IMR-90 (cell line): ENCODE measurements around the gene OR5B21. TPM values are rescaled to one million over a fixed set of nuclear protein-coding genes. Genes with fewer than 3 reads are reported as not detected.

Source experiments
- ATAC-seq: fragments of 200-7000 bp; cut with Tn5 transposase; 2 replicates; pipeline ENCODE4 v1.9.1; 2020; ENCODE audit warnings: low read depth, mild to moderate bottlenecking, moderate library complexity
- BruUV-seq: library from RNA; stranded (reverse); fragments of 400-500 nt; replicated peaks from 2 replicates; lab custom pipeline; 2021; lab: Mats Ljungman, UMichigan
- CTCF ChIA-PET: fragments of 300-600 bp; formaldehyde crosslinking; extraction: SDS; loops from one replicate; lab custom pipeline; 2021; ENCODE audit warnings: antibody characterized with exemption; lab: Yijun Ruan, JAX
- POLR2A ChIA-PET: fragments of 300-600 bp; sonication (Branson Sonifier 250); formaldehyde crosslinking; loops from one replicate; lab custom pipeline; 2022; ENCODE audit warnings: antibody characterized with exemption; ENCODE audit not compliant: unreplicated experiment; lab: Charles Lee
- DNase-seq: peaks from one replicate; pipeline ENCODE4 v3.0.0; 2013
- H2AFZ ChIP-seq: replicated peaks from 2 replicates; pipeline ENCODE3; 2013; ENCODE audit warnings: low read length, mild to moderate bottlenecking; ENCODE audit not compliant: poor library complexity
- H2AK5ac ChIP-seq: 2 replicates; pipeline ENCODE4 v1.6.1; 2013; ENCODE audit warnings: low read depth, low read length, inconsistent platforms
- H2AK9ac ChIP-seq: replicated peaks from 2 replicates; pipeline ENCODE3; 2013; ENCODE audit warnings: mild to moderate bottlenecking, low read depth, low read length, moderate library complexity; ENCODE audit not compliant: poor library complexity
- H2BK120ac ChIP-seq: 2 replicates; pipeline ENCODE4 v1.6.1; 2013; ENCODE audit warnings: low read depth, low read length, inconsistent platforms
- H2BK15ac ChIP-seq: 3 replicates; pipeline ENCODE4 v1.6.1; 2013; ENCODE audit warnings: low read depth, low read length, inconsistent platforms
- H2BK20ac ChIP-seq: 2 replicates; pipeline ENCODE4 v1.6.1; 2013; ENCODE audit warnings: low read depth, mild to moderate bottlenecking, inconsistent platforms, low read length, moderate library complexity
- H2BK5ac ChIP-seq: 2 replicates; pipeline ENCODE4 v1.6.1; 2013; ENCODE audit warnings: mild to moderate bottlenecking, low read depth, low read length, inconsistent platforms; ENCODE audit not compliant: poor library complexity, severe bottlenecking
- H3K14ac ChIP-seq: replicated peaks from 2 replicates; pipeline ENCODE4 v1.6.1; 2013; ENCODE audit warnings: low read depth, low read length, inconsistent platforms
- H3K18ac ChIP-seq: 2 replicates; pipeline ENCODE4 v1.6.1; 2013; ENCODE audit warnings: low read depth, low read length, control low read depth
- H3K23ac ChIP-seq: 2 replicates; pipeline ENCODE4 v1.6.1; 2013; ENCODE audit warnings: low read depth, low read length, inconsistent platforms
- H3K27ac ChIP-seq: 2 replicates; pipeline ENCODE4 v1.5.1; 2013; ENCODE audit warnings: mild to moderate bottlenecking, control low read depth, low read length; ENCODE audit not compliant: insufficient read depth
- H3K27me3 ChIP-seq: 2 replicates; pipeline ENCODE4 v1.6.1; 2013; ENCODE audit warnings: low read length; ENCODE audit not compliant: control insufficient read depth, insufficient read depth
- H3K36me3 ChIP-seq: 2 replicates; pipeline ENCODE4 v1.6.1; 2013; ENCODE audit warnings: low read length, mixed read lengths; ENCODE audit not compliant: control insufficient read depth, insufficient read depth
- H3K4ac ChIP-seq: 2 replicates; pipeline ENCODE4 v1.6.1; 2013; ENCODE audit warnings: low read depth, low read length, inconsistent platforms
- H3K4me1 ChIP-seq: 2 replicates; pipeline ENCODE4 v1.6.1; 2013; ENCODE audit warnings: low read length, mixed read lengths; ENCODE audit not compliant: control insufficient read depth, insufficient read depth
- H3K4me2 ChIP-seq: 2 replicates; pipeline ENCODE4 v1.6.1; 2013; ENCODE audit warnings: low read depth, mild to moderate bottlenecking, control low read depth, low read length, moderate library complexity
- H3K4me3 ChIP-seq: 2 replicates; pipeline ENCODE4 v1.5.1; 2013; ENCODE audit warnings: low read depth, mild to moderate bottlenecking, control low read depth, low read length, moderate library complexity; ENCODE audit not compliant: insufficient read depth
- H3K56ac ChIP-seq: 2 replicates; pipeline ENCODE4 v1.6.1; 2013; ENCODE audit warnings: low read length, inconsistent platforms; ENCODE audit not compliant: insufficient read depth; ENCODE audit errors: extremely low read depth
- H3K79me1 ChIP-seq, 2 experiments: 2 replicates each; pipeline ENCODE4 v1.6.1; 2013; ENCODE audit warnings: low read length in 2 of 2, inconsistent platforms in 1 of 2, low read depth in 1 of 2
- H3K9ac ChIP-seq: 2 replicates; pipeline ENCODE4 v1.6.1; 2013; ENCODE audit warnings: low read depth, low read length, control low read depth
- H3K9me1 ChIP-seq: 2 replicates; pipeline ENCODE4 v1.6.1; 2013; ENCODE audit warnings: low read length, inconsistent platforms; ENCODE audit not compliant: insufficient read depth
- H3K9me3 ChIP-seq: 2 replicates; pipeline ENCODE4 v1.6.1; 2013; ENCODE audit warnings: low read length; ENCODE audit not compliant: control insufficient read depth, insufficient read depth
- H4K20me1 ChIP-seq: 2 replicates; pipeline ENCODE4 v1.6.1; 2013; ENCODE audit warnings: low read length, inconsistent platforms; ENCODE audit not compliant: insufficient read depth
- H4K5ac ChIP-seq: 2 replicates; pipeline ENCODE4 v1.6.1; 2013; ENCODE audit warnings: mild to moderate bottlenecking, low read depth, low read length, control low read depth
- H4K8ac ChIP-seq, 2 experiments: 2 replicates each; pipeline ENCODE4 v1.6.1; 2013; ENCODE audit warnings: low read depth in 2 of 2, low read length in 2 of 2, control low read depth in 1 of 2, inconsistent platforms in 1 of 2
- H4K91ac ChIP-seq: 2 replicates; pipeline ENCODE4 v1.6.1; 2013; ENCODE audit warnings: low read depth, low read length, inconsistent platforms; ENCODE audit not compliant: insufficient read depth
- BHLHE40 ChIP-seq: fragments of 150-350 bp; IDR thresholded peaks from 2 replicates; pipeline ENCODE4 v1.6.1; 2016; ENCODE audit warnings: mild to moderate bottlenecking, low read depth, low read length
- CEBPB ChIP-seq: IDR thresholded peaks from 2 replicates; pipeline ENCODE4 v1.6.1; 2012; ENCODE audit warnings: low read depth, low read length, improper control_type of control experiment
- CHD1 ChIP-seq: IDR thresholded peaks from 2 replicates; pipeline ENCODE4 v1.6.1; 2012; ENCODE audit warnings: low read depth, low read length, improper control_type of control experiment
- CTCF ChIP-seq: conservative IDR thresholded peaks from 2 replicates; pipeline ENCODE4 v1.5.1; 2012; ENCODE audit warnings: mild to moderate bottlenecking, low read depth, low read length, improper control_type of control experiment
- ELK1 ChIP-seq: fragments of 150-350 bp; IDR thresholded peaks from 2 replicates; pipeline ENCODE4 v1.6.1; 2016; ENCODE audit warnings: low read depth, mild to moderate bottlenecking, low read length, moderate library complexity, borderline replicate concordance
- FOS ChIP-seq: fragments of 150-350 bp; IDR thresholded peaks from 2 replicates; pipeline ENCODE4 v1.6.1; 2016; ENCODE audit warnings: low read depth, low read length
- MAFK ChIP-seq: IDR thresholded peaks from 2 replicates; pipeline ENCODE4 v1.6.1; 2012; ENCODE audit warnings: low read depth, low read length, improper control_type of control experiment
- MAZ ChIP-seq: IDR thresholded peaks from 2 replicates; pipeline ENCODE4 v1.6.1; 2012; ENCODE audit warnings: low read depth, mild to moderate bottlenecking, low read length, improper control_type of control experiment, moderate library complexity, borderline replicate concordance
- MXI1 ChIP-seq: IDR thresholded peaks from 2 replicates; pipeline ENCODE4 v1.6.1; 2012; ENCODE audit warnings: low read depth, mild to moderate bottlenecking, low read length, moderate library complexity, borderline replicate concordance
- NFE2L2 ChIP-seq: fragments of 150-350 bp; IDR thresholded peaks from 2 replicates; pipeline ENCODE4 v1.6.1; 2016; ENCODE audit warnings: low read depth, mild to moderate bottlenecking, low read length
- POLR2A ChIP-seq: IDR thresholded peaks from 2 replicates; pipeline ENCODE4 v1.6.1; 2012; ENCODE audit warnings: mild to moderate bottlenecking, low read depth, low read length
- RAD21 ChIP-seq: IDR thresholded peaks from 2 replicates; pipeline ENCODE4 v1.6.1; 2012; ENCODE audit warnings: low read length, improper control_type of control experiment
- RCOR1 ChIP-seq: IDR thresholded peaks from 2 replicates; pipeline ENCODE4 v1.6.1; 2012; ENCODE audit warnings: mild to moderate bottlenecking, low read length, improper control_type of control experiment; ENCODE audit not compliant: insufficient replicate concordance
- RFX5 ChIP-seq: IDR thresholded peaks from 2 replicates; pipeline ENCODE4 v1.8.0; 2012; ENCODE audit warnings: low read depth, mild to moderate bottlenecking, low read length, moderate library complexity
- SMC3 ChIP-seq: fragments of 150-350 bp; IDR thresholded peaks from 2 replicates; pipeline ENCODE4 v1.6.1; 2016; ENCODE audit warnings: low read depth, mild to moderate bottlenecking, antibody characterized with exemption, low read length, moderate library complexity
- USF2 ChIP-seq: fragments of 150-350 bp; IDR thresholded peaks from 2 replicates; pipeline ENCODE4 v1.6.1; 2017; ENCODE audit warnings: mild to moderate bottlenecking, antibody characterized with exemption, low read length, low read depth
- WGBS, 2 experiments: methylation state at CpG; one replicate each; pipeline versions ENCODE4 v1.1.5 to v1.1.7; 2013; ENCODE audit warnings: missing lambda C conversion rate in 2 of 2; ENCODE audit not compliant: insufficient read length in 1 of 2; ENCODE audit errors: extremely low coverage in 2 of 2; 5-methylcytosine and 5-hydroxymethylcytosine counted together
- dilution Hi-C: fragments of 300-500 bp; cut with HindIII; formaldehyde crosslinking; loops from one replicate; pipeline ENCODE4 v1.14.3; 2018; ENCODE audit warnings: low sequenced_read_pairs; ENCODE audit not compliant: unreplicated experiment
- in situ Hi-C: fragments of 300-500 bp; cut with MboI; formaldehyde crosslinking; loops from 3 replicates; pipeline ENCODE4 v1.14.3; 2019; ENCODE audit warnings: low sequenced_read_pairs, inconsistent platforms, mixed read lengths
- intact Hi-C: fragments of 100-400 bp; cut with micrococcal nuclease; formaldehyde crosslinking; loops from 2 replicates; pipeline ENCODE4 v1.10.0; 2022
- polyA plus RNA-seq, 3 experiments: library from polyadenylated mRNA; depleted of rRNA; stranded (reverse); fragments of >200 nt; gene quantifications; 2 replicates each; pipeline ENCODE4 v1.2.3, GENCODE V29; 2012; ENCODE audit warnings: low replicate concordance in 1 of 3
- total RNA-seq: library from RNA; depleted of rRNA; stranded (reverse); fragments of >200 nt; gene quantifications from 2 replicates; pipeline ENCODE4 v1.2.3, GENCODE V29; 2012

OR5B21 gene
- total and polyA plus RNA-seq, 2 of the 4 experiments (the other 2 are of a cell fraction), result not detected

GRCh38 chr11:58525037-58525614 lies 17.2 kb upstream of the OR5B21 start:
- CTCF ChIA-PET, result interaction anchor here (0.5 to 1.7 kb wide), 9 partner anchors 9 to 1032 kb away, joined by 3 to 8 read pairs (median 3); no protein-coding TSS in a partner anchor
- in situ Hi-C loops, result no loop called here

More at GRCh38 chr11:58525037-58525614, 17.2 kb upstream of the OR5B21 start:
- Histone ChIP-seq H3K4me1 (peaks cover 2% of the 10 kb centered on the region; the same call in 1 of the 2 replicates), H2BK5ac (peak overlapping the region; percentile 35), H3K27me3 (no peaks in the 10 kb centered on the region), H3K36me3 (peaks cover 5% of the 10 kb centered on the region), H2AK9ac (no peak overlapping the region), H4K91ac (no peak overlapping the region), H3K4me3 (no peak overlapping the region), H4K8ac (no peak overlapping the region), H4K20me1 (no peaks in the 10 kb centered on the region), H3K14ac (no peak overlapping the region), H3K9me1 (no peaks in the 10 kb centered on the region; the same call in 1 of the 2 replicates), H3K27ac (no peak overlapping the region), H3K79me1 (no peaks in the 10 kb centered on the region), H3K9me3 (no peaks in the 10 kb centered on the region), H2BK15ac (no peak overlapping the region), H3K18ac (no peak overlapping the region), H3K4me2 (no peak overlapping the region), H2BK120ac (no peak overlapping the region), H3K56ac (no peak overlapping the region; the same call in 1 of the 2 replicates), H4K5ac (no peak overlapping the region), H2AFZ (no peak overlapping the region), H2AK5ac (no peak overlapping the region), H2BK20ac (no peak overlapping the region), H3K23ac (no peak overlapping the region), H3K9ac (no peak overlapping the region), H3K4ac (no peak overlapping the region)
- WGBS, 2 experiments, result no CpG with 5 or more reads among the region's 6 CpGs
- DNase-seq (no peak), ATAC-seq (no peak)
- no TSS peak for BruUV-seq
- TF ChIP-seq FOS (no peak), MAZ (no peak), CEBPB (no peak), NFE2L2 (no peak), CTCF (no peak), USF2 (no peak), RAD21 (no peak), BHLHE40 (no peak), RFX5 (no peak), SMC3 (no peak), POLR2A (no peak), CHD1 (no peak), MXI1 (no peak), MAFK (no peak), RCOR1 (no peak), ELK1 (no peak)
- dilution Hi-C loops (no loop called here), intact Hi-C loops (loop anchor here (10.0 kb wide), 1 partner anchor 1180 kb away; no protein-coding TSS in a partner anchor)
- POLR2A ChIA-PET, result interaction anchor here (1.0 kb wide), 1 partner anchor 498 kb away, joined by 3 read pairs; no protein-coding TSS in a partner anchor
